Stimulated activated CD4-positive, alpha-beta T cell treated with anti-CD3 and anti-CD28 coated beads, Interleukin-15, amount 100 ng/mL, for 1 hour (primary cell): ENCODE data around the gene FADS2.

Experiments used
- DNase-seq, 2 donors: peaks; one replicate each; pipeline ENCODE4 v3.0.0-alpha.2; 2020; ENCODE audit warnings: low read depth in 1 of 2, low spot score in 1 of 2

The FADS2 gene

GRCh38 chr11:61885784-61886580 lies 57.9 kb downstream of the FADS2 start:
- no peak for DNase-seq

GRCh38 chr11:61886643-61887042 lies 58.5 kb downstream of the FADS2 start:
- DNase-seq = no peak

- no peak for DNase-seq
These were observed 59.9 kb downstream of the FADS2 start for GRCh38 chr11:61887839-61888494.

- DNase-seq = no peak
These were observed 60.5 kb downstream of the FADS2 start for GRCh38 chr11:61888590-61888989.

- DNase-seq = no peak
These were observed 61.7 kb downstream of the FADS2 start for GRCh38 chr11:61889831-61890230.

- no peak for DNase-seq
These were observed 62.6 kb downstream of the FADS2 start for GRCh38 chr11:61890529-61891330.

GRCh38 chr11:61891331-61892084 lies 63.4 kb downstream of the FADS2 start, which contains the start of gene FADS3:
Gene FADS3, minus strand, starts transcription at chr11:61891545. Its CDS starts 164 bp downstream, at chr11:61891381.
- peak; percentile 18 to 24 for DNase-seq

- DNase-seq = no peak
These were observed 63.9 kb downstream of the FADS2 start for GRCh38 chr11:61892085-61892370.

GRCh38 chr11:61893981-61894380 lies 65.9 kb downstream of the FADS2 start:
- DNase-seq = no peak

GRCh38 chr11:61895046-61895717 lies 67.1 kb downstream of the FADS2 start:
- DNase-seq = no peak

GRCh38 chr11:61895718-61896059 lies 67.6 kb downstream of the FADS2 start:
- no peak for DNase-seq

- DNase-seq = no peak
These were observed 68.7 kb downstream of the FADS2 start for GRCh38 chr11:61896665-61897386.

GRCh38 chr11:61897387-61898246 lies 69.5 kb downstream of the FADS2 start:
- DNase-seq = peak; percentile 61 to 64

- DNase-seq = no peak
These were observed 70.1 kb downstream of the FADS2 start for GRCh38 chr11:61898247-61898582.

- peak; percentile 87 to 92 for DNase-seq
These were observed 71.2 kb downstream of the FADS2 start for GRCh38 chr11:61899146-61899841.

- DNase-seq = no peak
These were observed 72.2 kb downstream of the FADS2 start for GRCh38 chr11:61900251-61900650.

GRCh38 chr11:61901397-61901796 lies 73.3 kb downstream of the FADS2 start:
- DNase-seq = no peak

GRCh38 chr11:61902313-61902712 lies 74.2 kb downstream of the FADS2 start:
- no peak for DNase-seq

GRCh38 chr11:61903845-61904244 lies 75.7 kb downstream of the FADS2 start:
- DNase-seq = no peak
